ENCODE results near the gene TBPL2.

The TBPL2 gene

DNA sequence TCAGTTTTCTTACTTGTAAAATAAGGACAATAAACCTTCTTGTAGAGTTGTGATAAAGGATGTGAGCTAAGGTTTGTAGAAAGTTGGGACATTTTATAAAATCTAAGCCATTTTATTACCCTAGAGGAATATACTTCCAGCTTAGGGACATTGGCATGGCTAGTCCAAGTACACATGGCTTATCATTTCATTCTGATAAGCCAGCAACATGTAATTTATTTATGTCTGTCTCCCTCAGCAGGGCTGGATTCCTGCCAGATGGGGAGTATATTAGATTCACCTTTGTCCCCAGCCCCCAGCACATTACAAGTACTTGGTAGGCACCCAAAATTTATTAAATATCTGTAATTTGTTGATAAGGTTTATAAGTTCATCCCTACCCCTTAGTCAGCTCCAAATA lies 22.5 kb downstream of the TBPL2 start:
- DNase-seq (ENCODE audit: low read depth, low spot score): no peak
- H3K4me3 ChIP-seq (ENCODE audit: low read depth, low read length): no peak overlapping the region
- ChIA-PET CTCF (interaction anchor here (0.7 to 8.0 kb wide), 6 partner anchors 11 to 1057 kb away, joined by 3 to 66 read pairs (median 4); no protein-coding TSS in a partner anchor), POLR2A (no interaction called here)
- no peak for TF ChIP-seq CTCF (IDR thresholded peaks at IDR 0.05; ENCODE audit: insufficient read depth, low read length, missing control alignments)

DNA sequence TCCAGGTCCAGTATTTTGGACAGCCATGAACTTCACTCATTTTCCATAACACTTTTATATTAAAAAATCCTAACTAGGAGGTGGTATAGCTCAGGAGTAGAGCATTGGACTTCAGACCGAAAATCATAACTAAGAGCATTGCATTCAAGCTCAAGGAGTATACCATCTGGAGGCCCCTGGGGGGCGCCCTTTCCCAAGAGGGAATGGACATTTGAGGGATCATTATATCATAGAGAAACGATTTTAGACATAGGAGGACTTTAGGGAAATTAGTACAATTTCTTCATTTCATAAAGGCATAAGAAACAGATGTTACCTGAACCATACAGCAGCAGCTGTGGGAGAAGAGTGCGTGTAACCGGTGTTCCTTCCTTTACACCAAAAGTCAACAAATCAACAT lies 23.6 kb downstream of the TBPL2 start:
- POLR2A ChIA-PET: no interaction called here
- no peak for DNase-seq (ENCODE audit: low read depth, low spot score)
- no peak overlapping the region for H3K4me3 ChIP-seq (ENCODE audit: low read depth, low read length)
- CTCF ChIA-PET: interaction anchor here (1.3 to 8.0 kb wide), 3 partner anchors 8 to 17 kb away, joined by 4 to 66 read pairs (median 5); no protein-coding TSS in a partner anchor
- TF ChIP-seq CTCF (IDR thresholded peaks at IDR 0.05; ENCODE audit: insufficient read depth, low read length, missing control alignments): peak; percentile 27

- DNase-seq (ENCODE audit: low read depth, low spot score): no peak
- CTCF ChIA-PET: interaction anchor here (1.1 to 8.0 kb wide), 5 partner anchors 9 to 64 kb away, joined by 3 to 66 read pairs (median 5); no protein-coding TSS in a partner anchor
- TF ChIP-seq CTCF (IDR thresholded peaks at IDR 0.05; ENCODE audit: insufficient read depth, low read length, missing control alignments): no peak
- no peak overlapping the region for H3K4me3 ChIP-seq (ENCODE audit: low read depth, low read length)
- POLR2A ChIA-PET: no interaction called here
These were observed 25.9 kb downstream of the TBPL2 start for GRCh38 chr14:55414551-55414950.

GRCh38 chr14:55412676-55413075 lies 27.7 kb downstream of the TBPL2 start:
- H3K4me3 ChIP-seq (ENCODE audit: low read depth, low read length): no peak overlapping the region
- POLR2A ChIA-PET: no interaction called here
- no peak for TF ChIP-seq CTCF (IDR thresholded peaks at IDR 0.05; ENCODE audit: insufficient read depth, low read length, missing control alignments)
- no peak for DNase-seq (ENCODE audit: low read depth, low spot score)
- CTCF ChIA-PET: interaction anchor here (0.9 to 8.0 kb wide), 3 partner anchors 12 to 142 kb away, joined by 3 to 66 read pairs (median 4); no protein-coding TSS in a partner anchor

DNA sequence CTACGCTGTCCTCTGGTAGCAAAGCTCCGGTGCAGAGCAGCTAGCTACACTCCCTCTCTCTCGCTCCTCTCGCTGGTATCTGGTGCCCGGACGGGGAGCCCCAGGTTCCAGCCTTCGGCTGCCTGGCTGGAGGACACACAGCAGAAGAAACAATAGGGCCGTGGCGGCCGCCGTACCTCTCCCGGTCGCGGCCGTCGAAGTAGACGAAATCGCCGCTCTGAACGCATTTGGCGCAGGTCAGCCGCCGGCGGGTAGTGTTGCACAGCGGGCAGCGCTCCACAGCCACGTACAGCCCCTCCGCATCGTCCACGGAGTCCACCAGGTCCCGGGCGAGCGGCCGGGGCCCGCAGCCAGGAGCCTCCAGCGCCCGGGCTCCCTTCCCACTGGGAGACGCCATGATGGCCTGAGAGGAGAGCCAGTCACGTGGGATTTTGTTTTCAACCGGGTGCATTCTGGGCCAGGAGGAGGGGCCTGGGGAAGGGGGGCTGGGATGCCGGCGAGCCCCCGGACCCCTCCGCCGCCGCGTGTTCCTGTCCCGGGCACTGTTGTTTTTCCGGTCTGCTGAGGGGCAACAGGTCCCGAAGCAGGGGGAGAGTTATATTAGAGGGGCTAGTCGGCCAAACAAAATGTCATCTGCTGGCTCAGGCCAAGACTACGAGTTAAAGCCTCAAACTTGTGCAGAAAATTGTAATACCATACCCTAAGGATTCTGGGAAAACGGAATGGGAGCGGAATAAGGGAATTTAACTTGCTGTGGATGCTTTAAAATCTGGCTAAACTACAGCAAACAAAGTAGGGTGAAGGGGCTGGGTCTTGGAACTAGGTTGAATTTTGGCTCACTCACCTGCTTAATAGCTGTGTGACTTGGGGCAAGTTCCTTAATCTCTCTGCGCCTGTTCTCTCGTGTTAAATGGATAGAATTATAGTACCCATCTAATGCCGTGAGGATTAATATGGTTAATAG lies 28.7 kb downstream of the TBPL2 start, which contains the start of gene ATG14:
ATG14 (minus strand) TSS at position 405 of the 964 bp plus-strand sequence; CDS start at position 397, 8 bp downstream.
- ChIA-PET CTCF (interaction anchor here (0.9 to 2.4 kb wide), 2 partner anchors 141 kb away, joined by 4 to 11 read pairs; no protein-coding TSS in a partner anchor), POLR2A (interaction anchor here (0.9 kb wide), 1 partner anchor 16 kb away, joined by 3 read pairs; no protein-coding TSS in a partner anchor)
- peak; percentile 16 for DNase-seq (ENCODE audit: low read depth, low spot score)
- no peak for TF ChIP-seq CTCF (IDR thresholded peaks at IDR 0.05; ENCODE audit: insufficient read depth, low read length, missing control alignments)
- H3K4me3 ChIP-seq (ENCODE audit: low read depth, low read length): peak within 1 kb of the TSS; percentile 88

DNA sequence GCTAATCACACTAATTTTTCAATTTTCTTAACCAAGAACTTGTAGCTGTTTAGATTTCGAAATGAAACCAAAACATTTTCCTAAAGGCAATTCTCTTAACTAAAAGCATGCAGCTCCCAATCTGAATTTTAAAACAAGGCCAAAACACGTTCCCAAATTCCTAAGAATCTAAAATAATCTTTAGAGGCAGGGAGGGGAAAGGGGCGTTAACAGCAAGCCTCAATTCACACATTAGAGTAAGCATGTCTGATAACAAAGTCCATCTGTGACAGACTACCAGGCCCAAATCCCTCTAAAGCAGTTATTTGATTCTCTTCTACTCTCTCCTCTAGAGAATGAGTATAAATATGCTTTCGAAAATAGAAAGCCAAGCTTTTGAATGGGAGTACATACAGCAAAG lies 29.5 kb downstream of the TBPL2 start:
- no peak for DNase-seq (ENCODE audit: low read depth, low spot score)
- peak overlapping the region; percentile 88 for H3K4me3 ChIP-seq (ENCODE audit: low read depth, low read length)
- no peak for TF ChIP-seq CTCF (IDR thresholded peaks at IDR 0.05; ENCODE audit: insufficient read depth, low read length, missing control alignments)
- POLR2A ChIA-PET: interaction anchor here (0.9 kb wide), 1 partner anchor 16 kb away, joined by 3 read pairs; no protein-coding TSS in a partner anchor
- CTCF ChIA-PET: interaction anchor here (0.8 to 2.4 kb wide), 5 partner anchors 35 to 1078 kb away, joined by 3 to 11 read pairs (median 3); no protein-coding TSS in a partner anchor

All from AG04449 (cell line).